ENCODE data around the gene COG5. TPM values are rescaled to one million over a fixed set of nuclear protein-coding genes. Genes with fewer than 3 reads are reported as not detected.
"Not testable (repeated sequence)": the region's sequence is repeated elsewhere in the genome, so short reads cannot be mapped to it uniquely, and the experiment has no call there.

The COG5 gene
- total RNA-seq, 3 donors from 2014 or later = 35.2 to 61.2 (median 38.0) TPM

GRCh38 chr7:107224374-107225223 is 339.1 kb downstream of the COG5 start:
- intact Hi-C loops (cut with DNase I; ENCODE audit: low total_unique reads) = no loop called here
- Histone ChIP-seq H3K36me3 (no peaks in the 10 kb centered on the region), H3K4me1 (no peaks in the 10 kb centered on the region), H3K27ac (no peak overlapping the region), H3K9me3 (no peaks in the 10 kb centered on the region), H3K4me3 (no peak overlapping the region), H3K27me3 (no peaks in the 10 kb centered on the region)
- DNase-seq (ENCODE audit: low spot score in 2 of 2) = no peak
- TF ChIP-seq POLR2A (IDR thresholded peaks at IDR 0.05) (no peak), CTCF (IDR thresholded peaks at IDR 0.05) (no peak), POLR2AphosphoS5 (IDR thresholded peaks at IDR 0.05) (no peak)

GRCh38 chr7:107220806-107221205 is 342.9 kb downstream of the COG5 start:
- H3K9me3 ChIP-seq; DNase-seq (ENCODE audit: low spot score in 2 of 2); intact Hi-C loops (cut with DNase I; ENCODE audit: low total_unique reads); H3K4me1 ChIP-seq; H3K4me3 ChIP-seq; H3K27ac ChIP-seq; H3K36me3 ChIP-seq; H3K27me3 ChIP-seq: not testable (repeated sequence)

GRCh38 chr7:107220356-107220755 is 343.4 kb downstream of the COG5 start:
- TF ChIP-seq POLR2A (IDR thresholded peaks at IDR 0.05) (no peak), CTCF (IDR thresholded peaks at IDR 0.05) (no peak), POLR2AphosphoS5 (IDR thresholded peaks at IDR 0.05) (no peak)
- no peaks in the 10 kb centered on the region for H3K4me1 ChIP-seq
- H3K4me3 ChIP-seq = no peak overlapping the region
- intact Hi-C loops (cut with DNase I; ENCODE audit: low total_unique reads) = no loop called here
- no peak for DNase-seq (ENCODE audit: low spot score in 2 of 2)
- H3K36me3 ChIP-seq = no peaks in the 10 kb centered on the region
- no peaks in the 10 kb centered on the region for H3K27me3 ChIP-seq
- no peak overlapping the region for H3K27ac ChIP-seq
- H3K9me3 ChIP-seq = no peaks in the 10 kb centered on the region

GRCh38 chr7:107219563-107220244 is 344.0 kb downstream of the COG5 start:
- intact Hi-C loops (cut with DNase I; ENCODE audit: low total_unique reads) = no loop called here
- Histone ChIP-seq H3K4me1 (no peaks in the 10 kb centered on the region), H3K9me3 (no peaks in the 10 kb centered on the region), H3K36me3 (no peaks in the 10 kb centered on the region), H3K4me3 (no peak overlapping the region), H3K27me3 (no peaks in the 10 kb centered on the region), H3K27ac (no peak overlapping the region)
- TF ChIP-seq CTCF (IDR thresholded peaks at IDR 0.05) = no peak
- no peak for TF ChIP-seq POLR2AphosphoS5 (IDR thresholded peaks at IDR 0.05)
- no peak for TF ChIP-seq POLR2A (IDR thresholded peaks at IDR 0.05)
- DNase-seq (ENCODE audit: low spot score in 2 of 2) = no peak

GRCh38 chr7:107213945-107214344 is 349.8 kb downstream of the COG5 start:
- peaks cover 0 to 3% of the 10 kb centered on the region in 2 donors for H3K9me3 ChIP-seq
- TF ChIP-seq POLR2AphosphoS5 (IDR thresholded peaks at IDR 0.05) = no peak
- H3K27ac ChIP-seq = no peak overlapping the region
- H3K27me3 ChIP-seq = no peaks in the 10 kb centered on the region
- H3K4me1 ChIP-seq = no peaks in the 10 kb centered on the region
- H3K36me3 ChIP-seq = no peaks in the 10 kb centered on the region
- intact Hi-C loops (cut with DNase I; ENCODE audit: low total_unique reads) = no loop called here
- DNase-seq (ENCODE audit: low spot score in 2 of 2) = no peak
- no peak overlapping the region for H3K4me3 ChIP-seq

GRCh38 chr7:107213193-107213788 is 350.4 kb downstream of the COG5 start:
- Histone ChIP-seq H3K36me3 (no peaks in the 10 kb centered on the region), H3K4me3 (no peak overlapping the region), H3K27ac (no peak overlapping the region), H3K4me1 (no peaks in the 10 kb centered on the region), H3K27me3 (no peaks in the 10 kb centered on the region), H3K9me3 (peaks cover 0 to 3% of the 10 kb centered on the region in 2 donors)
- TF ChIP-seq POLR2AphosphoS5 (IDR thresholded peaks at IDR 0.05) = no peak
- TF ChIP-seq CTCF (IDR thresholded peaks at IDR 0.05) = no peak
- no peak for TF ChIP-seq POLR2A (IDR thresholded peaks at IDR 0.05)
- no peak for DNase-seq (ENCODE audit: low spot score in 2 of 2)
- intact Hi-C loops (cut with DNase I; ENCODE audit: low total_unique reads) = no loop called here

Measured in breast epithelium (tissue), 4 donors.